HepG2 (cell line): ENCODE measurements around the gene INPP5E. TPM values are rescaled to one million over a fixed set of nuclear protein-coding genes. Genes with fewer than 3 reads are reported as not detected.
A peak's percentile ranks its signal among the peaks of the same experiment; 100 is the strongest.

Experiments used
- CAMTA2 ChIP-seq: sonication (generic); formaldehyde crosslinking; IDR thresholded peaks from 2 replicates; pipeline ENCODE4 v1.4.0; 2020; ENCODE audit warnings: mild to moderate bottlenecking, missing genetic modification reagents, borderline replicate concordance
- EZH2 ChIP-seq: conservative IDR thresholded peaks from 2 replicates; pipeline ENCODE4 v1.6.1; 2012; ENCODE audit warnings: mild to moderate bottlenecking, low read depth, low read length, moderate library complexity
- KDM2A ChIP-seq: sonication (generic); formaldehyde crosslinking; IDR thresholded peaks from 2 replicates; pipeline ENCODE4 v1.4.0; 2020; ENCODE audit warnings: low read depth, missing genetic modification reagents, borderline replicate concordance
- MLLT10 ChIP-seq: sonication (generic); formaldehyde crosslinking; IDR thresholded peaks from 2 replicates; pipeline ENCODE4 v1.4.0; 2020; ENCODE audit warnings: missing genetic modification reagents
- MYC ChIP-seq: sonication (generic); formaldehyde crosslinking; IDR thresholded peaks from 2 replicates; pipeline ENCODE4 v1.9.0; 2021; ENCODE audit warnings: missing genetic modification reagents, borderline replicate concordance
- NFKB2 ChIP-seq: sonication (generic); formaldehyde crosslinking; IDR thresholded peaks from 2 replicates; pipeline ENCODE4 v1.4.0; 2020; ENCODE audit warnings: missing genetic modification reagents, borderline replicate concordance
- RORA ChIP-seq: sonication (generic); formaldehyde crosslinking; IDR thresholded peaks from 2 replicates; pipeline ENCODE4 v1.5.0; 2020; ENCODE audit warnings: mild to moderate bottlenecking, missing genetic modification reagents, moderate library complexity
- TP53 ChIP-seq: sonication (generic); formaldehyde crosslinking; conservative IDR thresholded peaks from 2 replicates; pipeline ENCODE4 v1.4.0; 2020; ENCODE audit warnings: missing genetic modification reagents
- ZFX ChIP-seq: sonication (generic); formaldehyde crosslinking; IDR thresholded peaks from 2 replicates; pipeline ENCODE4 v1.4.0; 2020; ENCODE audit warnings: mild to moderate bottlenecking, low read depth, missing genetic modification reagents, moderate library complexity
- ZNF160 ChIP-seq: sonication (generic); formaldehyde crosslinking; IDR thresholded peaks from 2 replicates; pipeline ENCODE4 v1.8.0; 2022; ENCODE audit warnings: mild to moderate bottlenecking, inconsistent platforms, missing genetic modification reagents
- ZNF34 ChIP-seq: sonication (generic); formaldehyde crosslinking; IDR thresholded peaks from 2 replicates; pipeline ENCODE4 v1.4.0; 2020; ENCODE audit warnings: mild to moderate bottlenecking, missing genetic modification reagents, borderline replicate concordance
- ZNF547 ChIP-seq: sonication (generic); formaldehyde crosslinking; IDR thresholded peaks from 2 replicates; pipeline ENCODE4 v1.5.1; 2020; ENCODE audit warnings: mild to moderate bottlenecking, missing genetic modification reagents
- ZNF766 ChIP-seq: sonication (generic); formaldehyde crosslinking; IDR thresholded peaks from 2 replicates; pipeline ENCODE4 v1.5.0; 2020; ENCODE audit warnings: missing genetic modification reagents, borderline replicate concordance
- ZNF878 ChIP-seq: sonication (generic); formaldehyde crosslinking; IDR thresholded peaks from 2 replicates; pipeline ENCODE4 v1.8.1; 2023; ENCODE audit warnings: mild to moderate bottlenecking, missing genetic modification reagents, moderate library complexity
- polyA plus RNA-seq, 8 experiments: library from polyadenylated mRNA; depleted of rRNA in 3 of 8; stranded (reverse) in 7 of 8; unstranded in 1 of 8; fragments of >200 nt; fragmentation: Illumina TruSeq in 4 of 8; extraction: Trizol in 4 of 8; gene quantifications; 2 replicates each; pipeline versions ENCODE4 v1.2.1 to v1.2.3, GENCODE V29; 2011 to 2016; ENCODE audit warnings: low read depth in 4 of 8, missing spikeins in 1 of 8, mixed read lengths in 1 of 8; ENCODE audit not compliant: insufficient read depth in 1 of 8
- total RNA-seq, 5 experiments: library from RNA; depleted of rRNA; stranded (reverse); fragments of >200 nt; fragmentation: Illumina TruSeq; extraction: Trizol; gene quantifications; 2 replicates each; pipeline ENCODE4 v1.2.3, GENCODE V29; 2016; ENCODE audit warnings: low read depth in 1 of 5
- TF ChIP-seq, protein P1 (sequence below), 2 experiments: sonication (generic) in 1 of 2; formaldehyde crosslinking in 1 of 2; IDR thresholded peaks; 2 replicates each; pipeline versions ENCODE4 v1.5.1 to v1.6.1; 2011 to 2020; ENCODE audit warnings: borderline replicate concordance in 1 of 2, low read depth in 1 of 2, low read length in 1 of 2, mild to moderate bottlenecking in 1 of 2, missing genetic modification reagents in 1 of 2, moderate library complexity in 1 of 2
- TF ChIP-seq, protein P2 (sequence below): sonication (generic); formaldehyde crosslinking; IDR thresholded peaks from 2 replicates; pipeline ENCODE4 v1.5.1; 2020; ENCODE audit warnings: mild to moderate bottlenecking, missing genetic modification reagents, moderate library complexity
- TF ChIP-seq, protein P3 (sequence below): sonication (generic); formaldehyde crosslinking; IDR thresholded peaks from 2 replicates; pipeline ENCODE4; 2020; ENCODE audit warnings: missing genetic modification reagents, mild to moderate bottlenecking, borderline replicate concordance

Gene INPP5E
- total and polyA plus RNA-seq, 2 of the 13 experiments (the other 11 are each of a cell fraction or from before 2014, with no cell fraction given): 5.5 TPM

DNA sequence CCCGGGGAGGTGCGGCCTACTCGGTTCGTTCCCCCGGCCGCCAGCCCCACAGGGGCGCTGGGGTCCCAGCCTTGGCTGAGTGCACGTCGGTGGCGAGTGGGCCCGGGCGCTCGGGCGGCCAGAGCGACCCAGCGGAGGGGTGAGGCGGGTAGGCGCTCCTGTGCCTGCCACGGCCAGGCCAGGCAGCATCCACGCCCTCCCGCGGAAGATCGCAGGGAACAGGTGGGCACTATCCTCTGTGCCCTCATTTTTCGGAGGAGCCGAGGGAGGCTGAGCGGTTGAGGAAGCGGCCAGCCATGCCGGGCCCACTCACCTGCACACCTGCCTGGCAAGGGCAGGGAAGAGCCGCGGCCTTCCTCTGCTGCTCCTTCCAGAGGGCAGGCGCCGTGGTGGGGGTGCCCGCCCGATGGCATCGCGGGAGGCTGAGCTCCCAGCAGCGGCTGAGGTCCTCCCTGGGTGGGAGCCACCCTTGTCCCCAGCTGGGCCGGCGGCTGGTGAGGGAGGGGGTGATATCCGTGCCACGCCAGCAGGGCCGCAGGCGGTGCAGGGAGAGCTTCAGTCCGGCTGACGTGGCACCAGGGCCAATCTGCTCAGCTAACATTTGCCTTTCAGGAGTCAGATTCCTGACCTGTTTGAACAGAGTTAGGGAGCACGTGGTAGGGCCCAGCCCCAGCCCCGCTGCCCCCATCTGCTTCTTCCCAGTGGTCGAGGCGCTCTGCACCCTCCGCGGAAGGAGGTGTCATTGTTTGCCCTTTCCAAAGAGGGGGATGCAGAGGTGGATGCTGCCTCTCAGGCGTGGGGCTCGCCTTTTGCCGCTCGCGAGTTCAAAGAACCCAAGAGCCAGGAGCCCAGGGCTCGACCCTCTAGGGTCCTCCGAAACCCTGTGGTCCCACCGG, 44.8 kb upstream of the INPP5E start (continued):
- TF ChIP-seq, protein P1, sequence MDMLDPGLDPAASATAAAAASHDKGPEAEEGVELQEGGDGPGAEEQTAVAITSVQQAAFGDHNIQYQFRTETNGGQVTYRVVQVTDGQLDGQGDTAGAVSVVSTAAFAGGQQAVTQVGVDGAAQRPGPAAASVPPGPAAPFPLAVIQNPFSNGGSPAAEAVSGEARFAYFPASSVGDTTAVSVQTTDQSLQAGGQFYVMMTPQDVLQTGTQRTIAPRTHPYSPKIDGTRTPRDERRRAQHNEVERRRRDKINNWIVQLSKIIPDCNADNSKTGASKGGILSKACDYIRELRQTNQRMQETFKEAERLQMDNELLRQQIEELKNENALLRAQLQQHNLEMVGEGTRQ (IDR thresholded peaks at IDR 0.05; ENCODE audit: low read depth, low read length): 0 out of 2 replicates have a peak, but pooled peaks have one; percentile 15
- TF ChIP-seq, protein P1 (CRISPR knock-in tag; IDR thresholded peaks at IDR 0.05; ENCODE audit: borderline replicate concordance): 0 out of 2 replicates have a peak, but pooled peaks have one; percentile 34
- TF ChIP-seq RORA (CRISPR knock-in tag) (no peak), EZH2 (no peak), NFKB2 (CRISPR knock-in tag) (peak; percentile 70; the same call in 1 of the 2 replicates), ZNF547 (peak; percentile 9; the same call in 1 of the 2 replicates), MYC (CRISPR knock-in tag) (peak; percentile 52; the same call in 1 of the 2 replicates), MLLT10 (no peak), ZNF160 (CRISPR knock-in tag) (0 out of 2 replicates have a peak, but pooled peaks have one; percentile 11), KDM2A (CRISPR knock-in tag) (peak; percentile 30), ZNF878 (CRISPR knock-in tag) (no peak), TP53 (CRISPR knock-in tag) (0 out of 2 replicates have a peak, but pooled peaks have one; percentile 34), ZNF766 (CRISPR knock-in tag) (0 out of 2 replicates have a peak, but pooled peaks have one; percentile 79), ZFX (CRISPR knock-in tag) (peak; percentile 68; the same call in 1 of the 2 replicates), CAMTA2 (CRISPR knock-in tag) (peak; percentile 23; the same call in 1 of the 2 replicates), ZNF34 (no peak)
- TF ChIP-seq, protein P2, sequence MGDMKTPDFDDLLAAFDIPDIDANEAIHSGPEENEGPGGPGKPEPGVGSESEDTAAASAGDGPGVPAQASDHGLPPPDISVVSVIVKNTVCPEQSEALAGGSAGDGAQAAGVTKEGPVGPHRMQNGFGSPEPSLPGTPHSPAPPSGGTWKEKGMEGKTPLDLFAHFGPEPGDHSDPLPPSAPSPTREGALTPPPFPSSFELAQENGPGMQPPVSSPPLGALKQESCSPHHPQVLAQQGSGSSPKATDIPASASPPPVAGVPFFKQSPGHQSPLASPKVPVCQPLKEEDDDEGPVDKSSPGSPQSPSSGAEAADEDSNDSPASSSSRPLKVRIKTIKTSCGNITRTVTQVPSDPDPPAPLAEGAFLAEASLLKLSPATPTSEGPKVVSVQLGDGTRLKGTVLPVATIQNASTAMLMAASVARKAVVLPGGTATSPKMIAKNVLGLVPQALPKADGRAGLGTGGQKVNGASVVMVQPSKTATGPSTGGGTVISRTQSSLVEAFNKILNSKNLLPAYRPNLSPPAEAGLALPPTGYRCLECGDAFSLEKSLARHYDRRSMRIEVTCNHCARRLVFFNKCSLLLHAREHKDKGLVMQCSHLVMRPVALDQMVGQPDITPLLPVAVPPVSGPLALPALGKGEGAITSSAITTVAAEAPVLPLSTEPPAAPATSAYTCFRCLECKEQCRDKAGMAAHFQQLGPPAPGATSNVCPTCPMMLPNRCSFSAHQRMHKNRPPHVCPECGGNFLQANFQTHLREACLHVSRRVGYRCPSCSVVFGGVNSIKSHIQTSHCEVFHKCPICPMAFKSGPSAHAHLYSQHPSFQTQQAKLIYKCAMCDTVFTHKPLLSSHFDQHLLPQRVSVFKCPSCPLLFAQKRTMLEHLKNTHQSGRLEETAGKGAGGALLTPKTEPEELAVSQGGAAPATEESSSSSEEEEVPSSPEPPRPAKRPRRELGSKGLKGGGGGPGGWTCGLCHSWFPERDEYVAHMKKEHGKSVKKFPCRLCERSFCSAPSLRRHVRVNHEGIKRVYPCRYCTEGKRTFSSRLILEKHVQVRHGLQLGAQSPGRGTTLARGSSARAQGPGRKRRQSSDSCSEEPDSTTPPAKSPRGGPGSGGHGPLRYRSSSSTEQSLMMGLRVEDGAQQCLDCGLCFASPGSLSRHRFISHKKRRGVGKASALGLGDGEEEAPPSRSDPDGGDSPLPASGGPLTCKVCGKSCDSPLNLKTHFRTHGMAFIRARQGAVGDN (CRISPR knock-in tag): peak; percentile 92
- TF ChIP-seq, protein P3, sequence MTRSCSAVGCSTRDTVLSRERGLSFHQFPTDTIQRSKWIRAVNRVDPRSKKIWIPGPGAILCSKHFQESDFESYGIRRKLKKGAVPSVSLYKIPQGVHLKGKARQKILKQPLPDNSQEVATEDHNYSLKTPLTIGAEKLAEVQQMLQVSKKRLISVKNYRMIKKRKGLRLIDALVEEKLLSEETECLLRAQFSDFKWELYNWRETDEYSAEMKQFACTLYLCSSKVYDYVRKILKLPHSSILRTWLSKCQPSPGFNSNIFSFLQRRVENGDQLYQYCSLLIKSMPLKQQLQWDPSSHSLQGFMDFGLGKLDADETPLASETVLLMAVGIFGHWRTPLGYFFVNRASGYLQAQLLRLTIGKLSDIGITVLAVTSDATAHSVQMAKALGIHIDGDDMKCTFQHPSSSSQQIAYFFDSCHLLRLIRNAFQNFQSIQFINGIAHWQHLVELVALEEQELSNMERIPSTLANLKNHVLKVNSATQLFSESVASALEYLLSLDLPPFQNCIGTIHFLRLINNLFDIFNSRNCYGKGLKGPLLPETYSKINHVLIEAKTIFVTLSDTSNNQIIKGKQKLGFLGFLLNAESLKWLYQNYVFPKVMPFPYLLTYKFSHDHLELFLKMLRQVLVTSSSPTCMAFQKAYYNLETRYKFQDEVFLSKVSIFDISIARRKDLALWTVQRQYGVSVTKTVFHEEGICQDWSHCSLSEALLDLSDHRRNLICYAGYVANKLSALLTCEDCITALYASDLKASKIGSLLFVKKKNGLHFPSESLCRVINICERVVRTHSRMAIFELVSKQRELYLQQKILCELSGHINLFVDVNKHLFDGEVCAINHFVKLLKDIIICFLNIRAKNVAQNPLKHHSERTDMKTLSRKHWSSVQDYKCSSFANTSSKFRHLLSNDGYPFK: 0 out of 2 replicates have a peak, but pooled peaks have one; percentile 28
